Upper lobe of left lung (tissue), 6 donors: ENCODE results near the gene SFXN2. TPM values are rescaled to one million over a fixed set of nuclear protein-coding genes. Genes with fewer than 3 reads are reported as not detected.
"Not testable (repeated sequence)": the region's sequence is repeated elsewhere in the genome, so short reads cannot be mapped to it uniquely, and the experiment has no call there.

ENCODE experiments used
- ATAC-seq, 2 donors: fragments of 200-7000 bp; cut with Tn5 transposase; one replicate each; pipeline ENCODE4 v1.9.1; 2022; ENCODE audit warnings: mild to moderate bottlenecking in 2 of 2, moderate library complexity in 2 of 2; ENCODE audit not compliant: low FRiP score in 2 of 2
- DNase-seq, 2 donors: peaks; one replicate each; pipeline ENCODE4 v3.0.0-alpha.2; 2019 to 2020
- H3K27ac ChIP-seq, 4 donors: fragments of 200-600 bp; sonication (generic); one replicate each; pipeline ENCODE4 v1.5.1; 2016 to 2019
- H3K27me3 ChIP-seq, 4 donors: fragments of 200-600 bp; sonication (generic); one replicate each; pipeline ENCODE4 v1.5.1; 2017 to 2019
- H3K36me3 ChIP-seq, 4 donors: fragments of 200-600 bp; sonication (generic); one replicate each; pipeline ENCODE4 v1.5.1; 2016 to 2019
- H3K4me1 ChIP-seq, 4 donors: fragments of 200-600 bp; sonication (generic); one replicate each; pipeline ENCODE4 v1.5.1; 2018 to 2019
- H3K4me3 ChIP-seq, 4 donors: fragments of 200-600 bp; sonication (generic); one replicate each; pipeline ENCODE4 v1.5.1; 2017 to 2019; ENCODE audit warnings: mild to moderate bottlenecking in 2 of 4, moderate library complexity in 1 of 4
- H3K9me3 ChIP-seq, 4 donors: fragments of 200-600 bp; sonication (generic); one replicate each; pipeline ENCODE4 v1.5.1; 2018 to 2019
- EP300 ChIP-seq, 4 donors: sonication (generic); formaldehyde crosslinking; IDR thresholded peaks; one replicate each; pipeline ENCODE4 v1.5.1; 2017; ENCODE audit warnings: antibody characterized with exemption in 4 of 4, control low read depth in 2 of 4
- POLR2A ChIP-seq, 4 donors: fragments of 450-650 bp; IDR thresholded peaks; one replicate each; pipeline ENCODE4 v1.5.1; 2016 to 2017; ENCODE audit warnings: antibody characterized with exemption in 4 of 4, mild to moderate bottlenecking in 2 of 4
- POLR2AphosphoS5 ChIP-seq, 2 donors: sonication (generic); formaldehyde crosslinking; IDR thresholded peaks; one replicate each; pipeline ENCODE4 v1.5.1; 2017; ENCODE audit warnings: antibody characterized with exemption in 2 of 2
- WGBS, 2 donors: methylation state at CpG; one replicate each; pipeline ENCODE4 v1.1.5; 2017 to 2018; 5-methylcytosine and 5-hydroxymethylcytosine counted together
- total RNA-seq, 6 donors: library from RNA; depleted of rRNA in 4 of 6; stranded (reverse); fragments of >200 nt in 4 of 6; gene quantifications; one replicate each; pipeline versions ENCODE4 v1.1.0 to v1.2.1, GENCODE V29; 2016 to 2021
- TF ChIP-seq, protein P1 (sequence below), 6 experiments: fragments of 450-650 bp in 4 of 6; fragments of 200-600 bp in 2 of 6; sonication (generic) in 2 of 6; IDR thresholded peaks; one replicate each; pipeline ENCODE4 v1.5.1; 2016 to 2019; ENCODE audit warnings: antibody characterized with exemption in 6 of 6
- donor health status: DM: no; HTN: no; CAD: no; lungs with moderate emphysema.
- donor health status: DM: no; HTN: yes; CAD: no; lungs with severe emphysema.

Gene SFXN2
- total RNA-seq, 6 donors from 2014 or later: 3.9 to 28.3 (median 8.0) TPM

DNA sequence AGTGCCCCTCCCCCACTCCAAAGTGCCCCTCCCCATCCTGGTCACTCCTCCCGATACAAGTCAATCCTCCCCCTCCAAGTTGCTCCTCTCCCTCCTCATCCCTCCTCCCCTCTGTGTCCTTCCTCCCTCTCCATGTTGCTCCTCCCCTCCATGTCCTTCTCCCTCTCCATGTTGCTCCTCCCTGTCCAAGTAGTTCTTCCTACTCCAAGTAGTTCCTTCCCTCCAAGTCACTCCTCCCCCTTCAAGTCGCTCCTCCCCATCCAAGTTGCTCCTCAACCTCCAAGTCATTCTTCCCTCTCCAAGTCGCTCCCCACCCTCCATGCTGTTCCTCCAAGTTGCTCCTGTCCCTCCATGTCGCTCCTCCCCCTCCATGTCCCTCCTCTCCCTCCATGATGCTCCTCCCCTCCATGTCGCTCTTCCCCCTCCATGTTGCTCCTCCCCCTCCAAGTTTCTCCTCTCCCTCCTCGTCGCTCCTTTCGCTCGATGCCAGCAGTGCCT, 20.7 kb downstream of the SFXN2 start:
- no peaks in the 10 kb centered on the region for H3K9me3 ChIP-seq
- no peaks in the 10 kb centered on the region for H3K27me3 ChIP-seq
- TF ChIP-seq POLR2A (IDR thresholded peaks at IDR 0.05) (no peak), EP300 (IDR thresholded peaks at IDR 0.05) (no peak), POLR2AphosphoS5 (IDR thresholded peaks at IDR 0.05) (no peak)
- TF ChIP-seq, protein P1, sequence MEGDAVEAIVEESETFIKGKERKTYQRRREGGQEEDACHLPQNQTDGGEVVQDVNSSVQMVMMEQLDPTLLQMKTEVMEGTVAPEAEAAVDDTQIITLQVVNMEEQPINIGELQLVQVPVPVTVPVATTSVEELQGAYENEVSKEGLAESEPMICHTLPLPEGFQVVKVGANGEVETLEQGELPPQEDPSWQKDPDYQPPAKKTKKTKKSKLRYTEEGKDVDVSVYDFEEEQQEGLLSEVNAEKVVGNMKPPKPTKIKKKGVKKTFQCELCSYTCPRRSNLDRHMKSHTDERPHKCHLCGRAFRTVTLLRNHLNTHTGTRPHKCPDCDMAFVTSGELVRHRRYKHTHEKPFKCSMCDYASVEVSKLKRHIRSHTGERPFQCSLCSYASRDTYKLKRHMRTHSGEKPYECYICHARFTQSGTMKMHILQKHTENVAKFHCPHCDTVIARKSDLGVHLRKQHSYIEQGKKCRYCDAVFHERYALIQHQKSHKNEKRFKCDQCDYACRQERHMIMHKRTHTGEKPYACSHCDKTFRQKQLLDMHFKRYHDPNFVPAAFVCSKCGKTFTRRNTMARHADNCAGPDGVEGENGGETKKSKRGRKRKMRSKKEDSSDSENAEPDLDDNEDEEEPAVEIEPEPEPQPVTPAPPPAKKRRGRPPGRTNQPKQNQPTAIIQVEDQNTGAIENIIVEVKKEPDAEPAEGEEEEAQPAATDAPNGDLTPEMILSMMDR (IDR thresholded peaks at IDR 0.05): no peak
- peak in 1 of 2 donors; percentile 88 for ATAC-seq
- no peak overlapping the region for H3K4me3 ChIP-seq
- no peak for DNase-seq
- WGBS, 2 donors: 74 to 82% methylated on average over 9 of the region's 9 CpGs
- H3K36me3 ChIP-seq: peaks cover 0 to 13% (median 4%) of the 10 kb centered on the region in 4 donors
- H3K27ac ChIP-seq: no peak overlapping the region
- peaks cover 6 to 21% (median 11%) of the 10 kb centered on the region in 4 donors for H3K4me1 ChIP-seq

DNA sequence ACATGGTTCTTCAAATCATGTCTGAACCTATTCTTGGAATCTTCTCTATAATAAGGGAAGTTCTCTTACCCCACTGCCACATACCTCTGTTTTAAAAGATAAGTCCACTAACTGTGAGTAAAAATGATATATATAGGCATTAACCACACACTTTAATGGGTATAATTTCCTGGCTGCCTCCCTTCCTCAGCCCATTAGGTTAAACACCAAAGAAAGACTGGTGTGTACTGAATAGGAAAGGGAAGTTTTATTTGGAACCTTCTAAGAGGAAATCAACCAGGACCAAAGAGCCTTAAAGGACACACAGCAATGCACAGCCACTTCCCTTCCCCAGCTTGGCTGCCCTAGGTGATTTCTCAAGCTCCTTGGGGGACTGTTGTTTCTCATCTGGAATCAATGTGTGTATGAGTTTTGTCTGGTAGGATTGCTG, 24.3 kb downstream of the SFXN2 start:
- Histone ChIP-seq H3K9me3 (no peaks in the 10 kb centered on the region), H3K4me1 (peaks cover 13 to 26% (median 16%) of the 10 kb centered on the region in 4 donors), H3K27me3 (no peaks in the 10 kb centered on the region), H3K36me3 (peaks cover 0 to 4% (median 0%) of the 10 kb centered on the region in 4 donors), H3K4me3 (no peak overlapping the region), H3K27ac (peak overlapping the region; percentile 22 to 50 (median 36))
- ATAC-seq: no peak
- TF ChIP-seq, protein P1 (IDR thresholded peaks at IDR 0.05): no peak
- DNase-seq: no peak

DNA sequence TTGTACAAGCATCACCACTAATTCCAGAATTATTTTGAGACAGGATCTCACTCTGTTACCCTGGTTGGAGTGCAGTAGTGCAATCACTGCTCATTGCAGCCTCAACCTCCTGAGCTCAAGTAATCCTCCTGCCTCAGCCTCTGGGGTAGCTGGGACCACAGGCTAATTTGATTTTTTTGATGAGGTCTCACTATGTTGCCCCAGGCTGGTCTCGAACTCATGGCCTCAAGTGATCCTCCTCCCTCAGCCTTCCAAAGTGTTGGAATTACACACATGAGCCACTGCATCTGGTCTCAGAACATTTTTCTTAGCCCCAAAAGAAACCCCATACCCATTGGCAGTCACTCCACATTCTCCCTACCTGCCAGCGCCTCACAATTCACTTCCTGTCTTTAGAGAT, 25.8 kb downstream of the SFXN2 start:
- DNase-seq (no peak), ATAC-seq (no peak)
- Histone ChIP-seq H3K4me3 (no peak overlapping the region), H3K9me3 (no peaks in the 10 kb centered on the region), H3K27me3 (no peaks in the 10 kb centered on the region), H3K27ac (no peak overlapping the region), H3K4me1 (peaks cover 21 to 32% (median 22%) of the 10 kb centered on the region in 4 donors), H3K36me3 (no peaks in the 10 kb centered on the region)
- 76 to 88% methylated on average over 2 of the region's 2 CpGs for WGBS, 2 donors
- TF ChIP-seq, protein P1 (IDR thresholded peaks at IDR 0.05): no peak
- no peak for TF ChIP-seq EP300 (IDR thresholded peaks at IDR 0.05)
- no peak for TF ChIP-seq POLR2A (IDR thresholded peaks at IDR 0.05)
- TF ChIP-seq POLR2AphosphoS5 (IDR thresholded peaks at IDR 0.05): no peak

DNA sequence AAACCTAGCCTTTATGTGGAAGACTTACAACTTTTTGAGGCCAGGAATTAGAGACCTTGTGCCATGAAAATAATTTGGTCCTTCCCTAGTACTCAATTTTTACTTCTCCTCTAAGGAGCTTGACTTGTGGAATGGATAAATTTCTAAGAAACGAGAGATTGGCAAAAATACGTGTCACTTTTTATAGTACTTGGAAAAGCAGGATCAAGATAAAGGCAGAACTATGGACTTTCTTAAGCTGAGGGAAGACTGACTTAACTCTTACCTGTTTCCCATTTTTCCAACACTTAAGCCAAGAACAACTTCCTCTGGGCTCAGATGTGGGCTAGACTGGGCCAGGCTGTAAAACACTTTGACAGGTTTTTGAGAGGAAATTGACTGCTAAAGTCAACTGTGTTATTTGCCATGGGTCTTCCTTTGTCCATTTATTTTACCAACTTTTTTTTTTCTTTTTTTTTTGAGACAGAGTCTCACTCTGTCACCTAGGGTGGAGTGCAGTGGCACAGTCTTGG, 27.3 kb downstream of the SFXN2 start:
- Histone ChIP-seq H3K4me1 (peaks cover 27 to 44% (median 34%) of the 10 kb centered on the region in 4 donors), H3K36me3 (no peaks in the 10 kb centered on the region), H3K9me3 (no peaks in the 10 kb centered on the region), H3K27ac (no peak overlapping the region), H3K27me3 (no peaks in the 10 kb centered on the region), H3K4me3 (no peak overlapping the region)
- ATAC-seq (no peak), DNase-seq (no peak)
- 88 to 89% methylated on average over 2 of the region's 2 CpGs for WGBS, 2 donors
- TF ChIP-seq EP300 (IDR thresholded peaks at IDR 0.05) (no peak), POLR2AphosphoS5 (IDR thresholded peaks at IDR 0.05) (no peak), POLR2A (IDR thresholded peaks at IDR 0.05) (no peak)
- TF ChIP-seq, protein P1 (IDR thresholded peaks at IDR 0.05): no peak

DNA sequence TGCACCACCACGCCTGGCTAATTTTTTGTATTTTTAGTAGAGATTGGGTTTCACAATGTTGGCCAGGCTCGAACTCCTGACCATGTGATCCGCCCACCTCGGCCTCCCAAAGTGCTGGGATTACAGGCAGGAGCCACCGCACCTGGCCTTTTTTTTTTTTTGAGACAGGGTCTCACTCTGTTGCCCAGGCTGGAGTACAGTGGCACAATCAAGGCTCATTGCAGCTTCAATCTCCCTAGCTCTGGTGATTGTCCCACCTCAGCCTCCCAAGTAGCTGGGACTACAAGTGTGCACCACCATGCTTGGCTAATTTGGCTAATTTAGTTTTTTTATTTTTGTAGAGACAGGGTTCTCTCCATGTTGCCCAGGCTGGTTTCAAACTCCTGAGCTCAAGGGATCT, 27.9 kb downstream of the SFXN2 start:
- not testable (repeated sequence) for H3K9me3 ChIP-seq, H3K27me3 ChIP-seq, ATAC-seq, H3K27ac ChIP-seq, DNase-seq, H3K4me3 ChIP-seq, H3K36me3 ChIP-seq
- H3K4me1 ChIP-seq: peaks cover 27 to 44% (median 34%) of the 10 kb centered on the region in 4 donors
- 95% methylated on average over 5 of the region's 5 CpGs for WGBS, 2 donors
